HEK293 (cell line): ENCODE data around the gene ANAPC2.

ENCODE experiments used
- GLIS2 ChIP-seq: fragments of 450-650 bp; formaldehyde crosslinking; IDR thresholded peaks from 2 replicates; pipeline ENCODE4 v1.5.1; 2016; ENCODE audit warnings: missing biosample characterization, missing genetic modification characterization
- KLF17 ChIP-seq: fragments of 450-650 bp; formaldehyde crosslinking; IDR thresholded peaks from 2 replicates; pipeline ENCODE4 v1.5.1; 2016; ENCODE audit warnings: missing biosample characterization, missing genetic modification characterization
- MZF1 ChIP-seq: fragments of 450-650 bp; formaldehyde crosslinking; IDR thresholded peaks from 2 replicates; pipeline ENCODE4 v1.5.1; 2017; ENCODE audit warnings: missing biosample characterization, missing genetic modification characterization, borderline replicate concordance
- PATZ1 ChIP-seq: fragments of 450-650 bp; formaldehyde crosslinking; IDR thresholded peaks from 2 replicates; pipeline ENCODE4 v1.5.1; 2016; ENCODE audit warnings: missing biosample characterization, missing genetic modification characterization
- SP2 ChIP-seq: fragments of 450-650 bp; formaldehyde crosslinking; IDR thresholded peaks from 2 replicates; pipeline ENCODE4 v1.5.1; 2016; ENCODE audit warnings: missing biosample characterization, missing genetic modification characterization
- ZBTB10 ChIP-seq: fragments of 450-650 bp; formaldehyde crosslinking; IDR thresholded peaks from 2 replicates; pipeline ENCODE4 v1.5.1; 2016; ENCODE audit warnings: missing biosample characterization, missing genetic modification characterization
- ZBTB17 ChIP-seq: fragments of 450-650 bp; formaldehyde crosslinking; IDR thresholded peaks from 2 replicates; pipeline ENCODE4 v1.5.1; 2016; ENCODE audit warnings: missing biosample characterization, missing genetic modification characterization
- ZNF132 ChIP-seq: fragments of 450-650 bp; formaldehyde crosslinking; IDR thresholded peaks from 2 replicates; pipeline ENCODE4 v1.5.1; 2017; ENCODE audit warnings: missing biosample characterization, missing genetic modification characterization, borderline replicate concordance
- ZNF146 ChIP-seq: fragments of 450-650 bp; formaldehyde crosslinking; IDR thresholded peaks from 2 replicates; pipeline ENCODE4 v1.5.1; 2016; ENCODE audit warnings: missing biosample characterization, missing genetic modification characterization
- ZNF155 ChIP-seq: fragments of 450-650 bp; formaldehyde crosslinking; IDR thresholded peaks from 2 replicates; pipeline ENCODE4 v1.5.1; 2016; ENCODE audit warnings: missing biosample characterization, missing genetic modification characterization
- ZNF202 ChIP-seq: fragments of 450-650 bp; formaldehyde crosslinking; IDR thresholded peaks from 2 replicates; pipeline ENCODE4 v1.5.1; 2016; ENCODE audit warnings: missing biosample characterization, missing genetic modification characterization, borderline replicate concordance
- ZNF223 ChIP-seq: fragments of 450-650 bp; formaldehyde crosslinking; IDR thresholded peaks from 2 replicates; pipeline ENCODE4 v1.5.1; 2016; ENCODE audit warnings: missing biosample characterization, missing genetic modification characterization
- ZNF248 ChIP-seq: fragments of 450-650 bp; formaldehyde crosslinking; IDR thresholded peaks from 2 replicates; pipeline ENCODE4 v1.5.1; 2017; ENCODE audit warnings: missing biosample characterization, missing genetic modification characterization
- ZNF280D ChIP-seq: fragments of 450-650 bp; formaldehyde crosslinking; IDR thresholded peaks from 2 replicates; pipeline ENCODE4 v1.5.1; 2016; ENCODE audit warnings: missing biosample characterization, missing genetic modification characterization
- ZNF394 ChIP-seq: fragments of 450-650 bp; formaldehyde crosslinking; IDR thresholded peaks from 2 replicates; pipeline ENCODE4 v1.5.1; 2016; ENCODE audit warnings: missing biosample characterization, missing genetic modification characterization, mild to moderate bottlenecking, moderate library complexity, borderline replicate concordance
- ZNF398 ChIP-seq: fragments of 450-650 bp; formaldehyde crosslinking; IDR thresholded peaks from 2 replicates; pipeline ENCODE4 v1.5.1; 2017; ENCODE audit warnings: missing biosample characterization, missing genetic modification characterization
- ZNF488 ChIP-seq: fragments of 450-650 bp; formaldehyde crosslinking; IDR thresholded peaks from 2 replicates; pipeline ENCODE4 v1.5.1; 2016; ENCODE audit warnings: missing biosample characterization, missing genetic modification characterization
- ZNF513 ChIP-seq: fragments of 450-650 bp; IDR thresholded peaks from 2 replicates; pipeline ENCODE4 v1.5.1; 2018; ENCODE audit warnings: missing biosample characterization, missing genetic modification characterization
- ZNF521 ChIP-seq: fragments of 450-650 bp; formaldehyde crosslinking; IDR thresholded peaks from 2 replicates; pipeline ENCODE4 v1.5.1; 2017; ENCODE audit warnings: missing biosample characterization, mild to moderate bottlenecking, missing genetic modification characterization
- ZNF544 ChIP-seq: fragments of 450-650 bp; formaldehyde crosslinking; IDR thresholded peaks from 2 replicates; pipeline ENCODE4 v1.5.0; 2017; ENCODE audit warnings: missing biosample characterization, missing genetic modification characterization
- ZNF610 ChIP-seq: fragments of 450-650 bp; formaldehyde crosslinking; IDR thresholded peaks from 2 replicates; pipeline ENCODE4 v1.5.1; 2016; ENCODE audit warnings: missing biosample characterization, missing genetic modification characterization, borderline replicate concordance
- ZNF660 ChIP-seq: fragments of 450-650 bp; IDR thresholded peaks from 2 replicates; pipeline ENCODE4 v1.5.1; 2018; ENCODE audit warnings: missing biosample characterization, mild to moderate bottlenecking, missing genetic modification characterization
- ZNF777 ChIP-seq: fragments of 450-650 bp; formaldehyde crosslinking; IDR thresholded peaks from 2 replicates; pipeline ENCODE4 v1.5.1; 2017; ENCODE audit warnings: missing biosample characterization, missing genetic modification characterization, borderline replicate concordance
- ZNF792 ChIP-seq: fragments of 450-650 bp; formaldehyde crosslinking; IDR thresholded peaks from 2 replicates; pipeline ENCODE4 v1.5.1; 2016; ENCODE audit warnings: missing biosample characterization, missing genetic modification characterization
- ZSCAN23 ChIP-seq: fragments of 450-650 bp; formaldehyde crosslinking; IDR thresholded peaks from 2 replicates; pipeline ENCODE4 v1.5.1; 2016; ENCODE audit warnings: missing biosample characterization, missing genetic modification characterization

Gene ANAPC2

GRCh38 chr9:137188086-137188489, 272 bp downstream of the ANAPC2 start (continued):
- TF ChIP-seq ZBTB17 (tag by site-specific recombination), result no peak
- TF ChIP-seq SP2 (tag by site-specific recombination), result no peak
- TF ChIP-seq ZBTB10, result no peak
- TF ChIP-seq ZNF132 (tag by site-specific recombination), result no peak
- TF ChIP-seq ZNF223 (tag by site-specific recombination), result no peak
- TF ChIP-seq GLIS2 (tag by site-specific recombination), result no peak
- TF ChIP-seq ZNF777 (tag by site-specific recombination), result peak; percentile 67; the same call in 1 of the 2 replicates
- TF ChIP-seq ZNF202 (tag by site-specific recombination), result no peak
- TF ChIP-seq KLF17 (tag by site-specific recombination), result no peak
- no peak for TF ChIP-seq PATZ1 (tag by site-specific recombination)
- TF ChIP-seq ZNF513 (tag by site-specific recombination), result no peak
- TF ChIP-seq ZNF280D (tag by site-specific recombination), result peak; percentile 56; the same call in 1 of the 2 replicates
- no peak for TF ChIP-seq ZNF155 (tag by site-specific recombination)
- no peak for TF ChIP-seq ZNF792 (tag by site-specific recombination)
- no peak for TF ChIP-seq ZNF610 (tag by site-specific recombination)
- no peak; the same call in 1 of the 2 replicates for TF ChIP-seq ZNF394
- no peak for TF ChIP-seq ZNF248 (tag by site-specific recombination)
- TF ChIP-seq ZNF488 (tag by site-specific recombination), result no peak
- TF ChIP-seq ZNF398 (tag by site-specific recombination), result no peak
- no peak for TF ChIP-seq ZNF660 (tag by site-specific recombination)
- TF ChIP-seq ZNF544 (tag by site-specific recombination), result no peak
- no peak for TF ChIP-seq ZNF521
- no peak for TF ChIP-seq ZSCAN23 (tag by site-specific recombination)
- TF ChIP-seq ZNF146 (tag by site-specific recombination), result no peak
- no peak for TF ChIP-seq MZF1 (tag by site-specific recombination)
